ENCODE data around the gene ACER3. TPM values are rescaled to one million over a fixed set of nuclear protein-coding genes. Genes with fewer than 3 reads are reported as not detected.

The ACER3 gene
- total RNA-seq, 2 donors from 2014 or later, result 38.9 to 55.5 TPM

- intact Hi-C loops (cut with DNase I, micrococcal nuclease), result no loop called here
- ATAC-seq, result no peak
- DNase-seq, result no peak
Measured at GRCh38 chr11:76902121-76903014, 41.6 kb downstream of the ACER3 start.

- intact Hi-C loops (cut with DNase I, micrococcal nuclease), result no loop called here
- DNase-seq (no peak), ATAC-seq (peak; percentile 87)
Measured at GRCh38 chr11:76903325-76903724, 42.6 kb downstream of the ACER3 start.

- no peak for ATAC-seq
- peak; percentile 11 to 25 for DNase-seq
- intact Hi-C loops (cut with DNase I, micrococcal nuclease), result no loop called here
Measured at GRCh38 chr11:76910620-76911414, 50.1 kb downstream of the ACER3 start.

DNA sequence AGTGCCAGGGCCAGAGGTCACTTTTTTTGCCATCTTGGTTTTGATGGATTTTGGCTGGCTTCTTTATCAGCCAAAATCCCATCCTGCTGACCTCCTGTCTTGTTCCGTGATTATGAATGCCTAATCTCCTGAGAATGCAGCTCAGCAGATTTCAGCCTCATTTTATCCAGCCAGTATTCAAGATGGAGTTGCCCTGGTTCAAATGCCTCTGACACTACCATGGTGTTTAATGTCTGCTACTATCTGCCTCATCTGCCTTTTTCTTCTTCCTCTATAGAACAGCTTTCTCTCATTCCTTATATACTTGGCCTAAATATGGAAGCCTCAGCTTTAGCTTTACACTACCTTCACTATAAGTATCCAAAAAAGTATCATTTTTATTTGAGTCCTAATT is 50.7 kb downstream of the ACER3 start:
- ATAC-seq, result no peak
- intact Hi-C loops (cut with DNase I, micrococcal nuclease), result no loop called here
- DNase-seq, result no peak

DNA sequence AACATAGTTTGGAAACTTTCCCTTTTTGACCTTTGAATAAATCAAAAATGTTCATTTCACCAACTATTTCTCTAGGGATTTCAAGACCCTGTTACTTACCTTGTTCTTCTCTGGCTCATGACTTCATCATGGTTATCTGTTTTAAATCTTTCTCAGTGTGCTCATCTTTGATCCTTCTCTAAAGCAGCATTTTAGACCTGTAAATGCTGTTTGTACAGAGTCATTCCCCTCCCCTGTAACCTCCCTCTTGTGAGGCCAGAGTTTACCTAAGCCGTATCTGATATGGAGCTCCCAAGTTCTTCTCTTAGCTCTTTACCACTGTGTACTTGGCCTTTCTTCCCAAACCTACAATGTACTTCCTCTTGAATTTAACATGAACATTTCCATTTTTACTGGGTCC is 56.0 kb downstream of the ACER3 start:
- ATAC-seq (no peak), DNase-seq (no peak)
- intact Hi-C loops (cut with DNase I, micrococcal nuclease), result loop anchor here (5.0 kb wide), 2 partner anchors 104 to 109 kb away; no protein-coding TSS in a partner anchor

GRCh38 chr11:76918941-76919386 is 58.2 kb downstream of the ACER3 start:
- DNase-seq (peak in 1 of 2 donors; percentile 15), ATAC-seq (peak; percentile 64)
- intact Hi-C loops (cut with DNase I, micrococcal nuclease), result loop anchor here (5.0 kb wide), 2 partner anchors 107 to 112 kb away; no protein-coding TSS in a partner anchor

GRCh38 chr11:76919467-76919866 is 58.7 kb downstream of the ACER3 start:
- intact Hi-C loops (cut with DNase I, micrococcal nuclease), result loop anchor here (5.0 kb wide), 2 partner anchors 107 to 112 kb away; no protein-coding TSS in a partner anchor
- no peak for DNase-seq
- no peak for ATAC-seq

- ATAC-seq, result peak; percentile 89
- intact Hi-C loops (cut with DNase I, micrococcal nuclease), result loop anchor here (5.0 to 10.0 kb wide), 3 partner anchors 108 to 125 kb away; no protein-coding TSS in a partner anchor
- peak; percentile 74 to 77 for DNase-seq
Measured at GRCh38 chr11:76919887-76920746, 59.4 kb downstream of the ACER3 start.

DNA sequence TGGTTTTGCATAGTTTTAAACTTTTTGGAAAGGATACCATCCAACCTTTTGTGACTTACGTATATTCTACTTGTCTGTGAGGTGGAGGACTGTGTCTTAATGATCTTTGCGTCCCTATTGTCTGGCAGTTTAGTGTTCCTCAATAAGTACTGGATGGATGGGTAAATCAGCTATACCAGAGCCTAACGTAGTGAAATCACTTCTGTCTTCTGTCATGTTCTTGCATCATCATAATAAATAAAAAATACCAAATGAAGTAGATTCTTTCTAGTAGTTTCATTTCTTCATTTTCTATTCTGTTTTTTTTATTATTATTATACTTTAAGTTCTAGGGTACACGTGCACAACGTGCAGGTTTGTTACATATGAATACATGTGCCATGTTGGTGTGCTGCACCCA is 66.4 kb downstream of the ACER3 start:
- intact Hi-C loops (cut with DNase I, micrococcal nuclease), result loop anchor here in 1 of 2 donors (10.0 kb wide), 1 partner anchor 118 kb away; no protein-coding TSS in a partner anchor
- no peak for DNase-seq
- ATAC-seq, result no peak

- intact Hi-C loops (cut with DNase I, micrococcal nuclease), result no loop called here
- no peak for ATAC-seq
- DNase-seq, result no peak
Measured at GRCh38 chr11:76935042-76935441, 74.3 kb downstream of the ACER3 start.

- ATAC-seq (no peak), DNase-seq (no peak)
- intact Hi-C loops (cut with DNase I, micrococcal nuclease), result no loop called here
Measured at GRCh38 chr11:76939219-76939631, 78.5 kb downstream of the ACER3 start.

DNA sequence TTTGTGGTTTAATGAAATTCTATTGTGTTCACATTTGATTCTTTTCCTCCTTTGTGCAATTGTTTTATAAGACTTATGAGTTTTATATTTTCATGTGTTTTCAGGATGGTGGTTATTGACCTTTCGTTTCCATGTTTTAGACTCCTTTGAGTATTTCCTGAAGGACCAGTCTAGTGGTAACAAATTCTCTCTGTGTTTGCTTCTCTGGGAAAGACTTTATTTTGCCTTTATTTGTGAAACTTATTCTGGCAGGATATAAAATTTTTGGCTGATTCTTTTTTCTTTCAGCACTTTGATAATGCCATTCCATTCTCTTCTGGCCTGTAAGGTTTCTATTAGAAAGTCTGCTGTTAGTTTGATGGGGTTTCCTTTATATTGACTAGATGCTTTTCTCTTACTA is 83.5 kb downstream of the ACER3 start:
- ATAC-seq (no peak), DNase-seq (no peak)
- intact Hi-C loops (cut with DNase I, micrococcal nuclease), result no loop called here

- intact Hi-C loops (cut with DNase I, micrococcal nuclease), result no loop called here
- peak; percentile 25 for ATAC-seq
- DNase-seq, result no peak
Measured at GRCh38 chr11:76946223-76946622, 85.5 kb downstream of the ACER3 start.

GRCh38 chr11:76947190-76947589 is 86.5 kb downstream of the ACER3 start:
- DNase-seq, result no peak
- intact Hi-C loops (cut with DNase I, micrococcal nuclease), result no loop called here
- ATAC-seq, result no peak

- ATAC-seq, result no peak
- intact Hi-C loops (cut with DNase I, micrococcal nuclease), result no loop called here
- no peak for DNase-seq
Measured at GRCh38 chr11:76947800-76948199, 87.1 kb downstream of the ACER3 start.

- no peak for DNase-seq
- intact Hi-C loops (cut with DNase I, micrococcal nuclease), result no loop called here
- peak; percentile 69 for ATAC-seq
Measured at GRCh38 chr11:76955459-76956114, 94.9 kb downstream of the ACER3 start.

GRCh38 chr11:76962583-76963416 is 102.1 kb downstream of the ACER3 start:
- peak in 1 of 2 donors; percentile 49 for DNase-seq
- intact Hi-C loops (cut with DNase I, micrococcal nuclease), result no loop called here
- peak; percentile 95 for ATAC-seq

Data from left colon (tissue), 2 donors.